ENCODE measurements around the gene RAPGEF6. TPM values are rescaled to one million over a fixed set of nuclear protein-coding genes. Genes with fewer than 3 reads are reported as not detected.
"Not testable (repeated sequence)": the region's sequence is repeated elsewhere in the genome, so short reads cannot be mapped to it uniquely, and the experiment has no call there.

RAPGEF6 gene, protein sequence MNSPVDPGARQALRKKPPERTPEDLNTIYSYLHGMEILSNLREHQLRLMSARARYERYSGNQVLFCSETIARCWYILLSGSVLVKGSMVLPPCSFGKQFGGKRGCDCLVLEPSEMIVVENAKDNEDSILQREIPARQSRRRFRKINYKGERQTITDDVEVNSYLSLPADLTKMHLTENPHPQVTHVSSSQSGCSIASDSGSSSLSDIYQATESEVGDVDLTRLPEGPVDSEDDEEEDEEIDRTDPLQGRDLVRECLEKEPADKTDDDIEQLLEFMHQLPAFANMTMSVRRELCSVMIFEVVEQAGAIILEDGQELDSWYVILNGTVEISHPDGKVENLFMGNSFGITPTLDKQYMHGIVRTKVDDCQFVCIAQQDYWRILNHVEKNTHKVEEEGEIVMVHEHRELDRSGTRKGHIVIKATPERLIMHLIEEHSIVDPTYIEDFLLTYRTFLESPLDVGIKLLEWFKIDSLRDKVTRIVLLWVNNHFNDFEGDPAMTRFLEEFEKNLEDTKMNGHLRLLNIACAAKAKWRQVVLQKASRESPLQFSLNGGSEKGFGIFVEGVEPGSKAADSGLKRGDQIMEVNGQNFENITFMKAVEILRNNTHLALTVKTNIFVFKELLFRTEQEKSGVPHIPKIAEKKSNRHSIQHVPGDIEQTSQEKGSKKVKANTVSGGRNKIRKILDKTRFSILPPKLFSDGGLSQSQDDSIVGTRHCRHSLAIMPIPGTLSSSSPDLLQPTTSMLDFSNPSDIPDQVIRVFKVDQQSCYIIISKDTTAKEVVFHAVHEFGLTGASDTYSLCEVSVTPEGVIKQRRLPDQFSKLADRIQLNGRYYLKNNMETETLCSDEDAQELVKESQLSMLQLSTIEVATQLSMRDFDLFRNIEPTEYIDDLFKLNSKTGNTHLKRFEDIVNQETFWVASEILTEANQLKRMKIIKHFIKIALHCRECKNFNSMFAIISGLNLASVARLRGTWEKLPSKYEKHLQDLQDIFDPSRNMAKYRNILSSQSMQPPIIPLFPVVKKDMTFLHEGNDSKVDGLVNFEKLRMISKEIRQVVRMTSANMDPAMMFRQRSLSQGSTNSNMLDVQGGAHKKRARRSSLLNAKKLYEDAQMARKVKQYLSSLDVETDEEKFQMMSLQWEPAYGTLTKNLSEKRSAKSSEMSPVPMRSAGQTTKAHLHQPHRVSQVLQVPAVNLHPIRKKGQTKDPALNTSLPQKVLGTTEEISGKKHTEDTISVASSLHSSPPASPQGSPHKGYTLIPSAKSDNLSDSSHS (N-terminal part only)
- total RNA-seq, result 10 to 100 TPM; 34.5 to 37.3 TPM

DNA sequence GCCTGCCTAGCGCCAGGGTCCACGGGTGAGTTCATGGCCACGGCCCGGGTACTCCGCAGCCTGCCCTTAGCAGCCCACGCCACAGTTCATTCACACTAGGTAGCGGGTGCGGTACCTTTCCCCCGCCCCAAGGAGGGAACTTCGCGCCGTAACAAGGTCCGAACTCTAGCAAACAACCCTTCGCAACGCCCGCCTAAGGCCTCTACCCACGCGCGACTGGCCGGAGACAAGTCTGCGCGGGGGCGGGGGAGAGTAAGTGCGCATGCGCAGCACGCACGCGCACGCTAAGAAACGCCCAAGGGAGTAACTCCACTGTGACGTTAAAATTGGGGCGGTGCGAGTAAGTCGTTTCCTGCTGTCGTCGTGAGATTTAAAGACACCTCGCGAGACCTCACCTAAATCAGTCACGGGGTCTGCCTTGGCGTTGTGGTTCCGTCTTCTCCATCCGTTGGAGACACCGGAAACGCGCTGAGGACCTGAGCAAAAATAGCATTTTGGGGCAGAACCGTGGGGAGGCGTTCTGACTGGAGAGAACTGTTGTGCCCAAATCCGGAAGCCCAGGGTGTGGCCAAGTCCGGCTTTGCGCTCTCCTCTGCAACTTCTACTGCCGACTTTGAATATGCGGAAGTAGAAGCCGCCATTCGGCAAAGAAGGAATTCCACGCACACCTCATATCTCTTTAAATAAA lies at the start of gene RAPGEF6:
RAPGEF6 (minus strand) TSS at position 234 of the 688 bp plus-strand sequence; CDS start at position 35, 199 bp downstream.
- peak within 1 kb of the TSS; percentile 94 for H3K4me3 Mint-ChIP-seq
- peaks cover 2% of the 10 kb centered on the region for H3K36me3 Mint-ChIP-seq (ENCODE audit: low read depth)
- peak; percentile 100 for DNase-seq
- H3K9me3 Mint-ChIP-seq, result no peaks in the 10 kb centered on the region
- peaks cover 25% of the 10 kb centered on the region for H3K4me1 Mint-ChIP-seq (ENCODE audit: low read depth)
- H3K27ac Mint-ChIP-seq, result peak within 1 kb of the TSS; percentile 98
- intact Hi-C loops (cut with micrococcal nuclease), result loop anchor here (1.0 to 5.0 kb wide), 20 partner anchors 36 to 921 kb away; partner anchors contain the start of genes CDC42SE2, FNIP1, IRF1 and LYRM7
- H3K27me3 Mint-ChIP-seq (ENCODE audit: low read depth), result no peaks in the 10 kb centered on the region
- CTCF ChIA-PET, result no interaction called here

DNA sequence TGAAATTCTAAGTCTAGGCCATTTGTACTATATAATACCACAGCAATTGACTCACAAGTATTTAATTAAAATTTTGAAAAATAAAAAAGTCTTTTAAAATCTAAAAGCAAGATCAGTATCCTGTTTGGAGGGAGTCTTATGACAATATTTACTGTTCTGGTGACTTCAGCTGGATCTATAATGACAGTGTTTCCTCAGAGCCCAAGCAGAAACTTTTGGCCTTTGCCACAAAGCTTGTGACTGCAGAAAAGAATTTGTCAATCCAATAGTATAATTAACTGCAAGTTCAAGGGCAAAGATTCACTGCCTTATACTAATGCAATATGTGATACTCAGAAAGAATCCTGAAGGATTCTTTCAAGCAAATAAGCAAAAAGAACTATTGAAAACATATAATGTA lies 49.6 kb upstream of the RAPGEF6 start:
- Mint-ChIP-seq H3K4me1 (ENCODE audit: low read depth) (no peaks in the 10 kb centered on the region), H3K36me3 (ENCODE audit: low read depth) (peaks cover 10% of the 10 kb centered on the region), H3K9me3 (no peaks in the 10 kb centered on the region), H3K27ac (no peak overlapping the region), H3K27me3 (ENCODE audit: low read depth) (no peaks in the 10 kb centered on the region), H3K4me3 (no peak overlapping the region)
- CTCF ChIA-PET, result no interaction called here
- intact Hi-C loops (cut with micrococcal nuclease), result no loop called here
- DNase-seq, result no peak

DNA sequence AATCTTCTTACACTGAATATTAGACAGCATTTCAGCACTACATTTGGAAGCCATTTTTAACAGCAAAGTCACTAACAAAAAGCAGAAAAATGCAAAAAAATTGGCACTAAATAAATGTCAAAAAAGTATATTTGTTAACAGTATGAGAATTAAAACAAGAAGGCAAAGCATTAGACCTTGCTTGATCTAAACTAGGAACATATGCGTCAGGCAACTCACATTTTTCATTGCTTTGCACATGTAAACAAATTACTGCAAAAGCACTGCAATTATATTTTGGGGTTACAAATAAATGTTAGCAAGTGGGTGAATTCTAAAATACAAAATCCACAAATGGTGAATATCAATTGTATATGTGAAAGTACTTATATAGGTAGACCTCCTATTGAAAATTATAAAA lies 49.0 kb upstream of the RAPGEF6 start:
- CTCF ChIA-PET, result no interaction called here
- no peaks in the 10 kb centered on the region for H3K9me3 Mint-ChIP-seq
- no peak overlapping the region for H3K27ac Mint-ChIP-seq
- DNase-seq, result no peak
- no peaks in the 10 kb centered on the region for H3K4me1 Mint-ChIP-seq (ENCODE audit: low read depth)
- H3K27me3 Mint-ChIP-seq (ENCODE audit: low read depth), result no peaks in the 10 kb centered on the region
- H3K36me3 Mint-ChIP-seq (ENCODE audit: low read depth), result peaks cover 6% of the 10 kb centered on the region
- intact Hi-C loops (cut with micrococcal nuclease), result no loop called here
- H3K4me3 Mint-ChIP-seq, result no peak overlapping the region

DNA sequence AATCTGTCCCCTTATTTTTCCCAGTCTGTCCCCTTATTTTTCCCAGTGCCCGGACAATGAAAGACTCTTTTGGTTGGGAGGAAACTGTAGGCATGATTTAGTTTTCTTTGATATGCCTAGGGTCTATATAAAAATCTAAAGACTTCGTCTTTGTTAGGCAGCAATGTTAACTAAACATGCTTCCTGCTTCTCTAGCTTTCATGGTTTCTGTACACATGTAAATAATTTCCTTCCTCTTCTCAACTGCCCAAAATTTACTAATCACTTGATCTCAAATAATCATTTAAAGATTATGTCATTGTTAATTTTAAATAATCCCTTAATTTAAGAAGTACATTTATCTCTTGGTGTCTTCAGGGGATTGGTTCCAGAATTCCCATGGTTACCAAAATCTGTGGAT lies 47.8 kb upstream of the RAPGEF6 start:
- Mint-ChIP-seq H3K4me3 (no peak overlapping the region), H3K4me1 (ENCODE audit: low read depth) (no peaks in the 10 kb centered on the region), H3K9me3 (no peaks in the 10 kb centered on the region), H3K27me3 (ENCODE audit: low read depth) (no peaks in the 10 kb centered on the region), H3K27ac (no peak overlapping the region), H3K36me3 (ENCODE audit: low read depth) (peaks cover 7% of the 10 kb centered on the region)
- CTCF ChIA-PET, result no interaction called here
- no peak for DNase-seq
- intact Hi-C loops (cut with micrococcal nuclease), result no loop called here

DNA sequence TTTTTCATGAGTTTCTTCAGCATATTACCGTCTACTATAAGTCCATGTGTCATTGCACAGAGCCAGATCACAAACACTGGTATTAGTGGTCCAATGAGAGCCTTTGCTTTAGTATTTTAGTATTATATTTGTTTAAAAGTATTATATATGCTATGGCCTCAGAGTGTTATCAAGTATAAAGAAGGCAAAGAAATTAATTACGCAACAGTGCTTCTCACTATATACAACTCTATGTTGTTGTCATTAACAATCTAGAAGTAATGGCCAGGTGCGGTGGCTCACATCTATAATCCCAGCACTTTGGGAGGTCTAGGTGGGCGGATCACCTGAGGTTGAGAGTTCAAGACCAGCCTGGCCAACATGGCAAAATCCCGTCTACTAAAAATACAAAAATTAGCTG lies 47.1 kb upstream of the RAPGEF6 start:
- no peak for DNase-seq
- no peak overlapping the region for H3K4me3 Mint-ChIP-seq
- H3K4me1 Mint-ChIP-seq (ENCODE audit: low read depth), result no peaks in the 10 kb centered on the region
- peaks cover 12% of the 10 kb centered on the region for H3K36me3 Mint-ChIP-seq (ENCODE audit: low read depth)
- H3K27ac Mint-ChIP-seq, result no peak overlapping the region
- no peaks in the 10 kb centered on the region for H3K27me3 Mint-ChIP-seq (ENCODE audit: low read depth)
- CTCF ChIA-PET, result no interaction called here
- intact Hi-C loops (cut with micrococcal nuclease), result no loop called here
- H3K9me3 Mint-ChIP-seq, result no peaks in the 10 kb centered on the region

DNA sequence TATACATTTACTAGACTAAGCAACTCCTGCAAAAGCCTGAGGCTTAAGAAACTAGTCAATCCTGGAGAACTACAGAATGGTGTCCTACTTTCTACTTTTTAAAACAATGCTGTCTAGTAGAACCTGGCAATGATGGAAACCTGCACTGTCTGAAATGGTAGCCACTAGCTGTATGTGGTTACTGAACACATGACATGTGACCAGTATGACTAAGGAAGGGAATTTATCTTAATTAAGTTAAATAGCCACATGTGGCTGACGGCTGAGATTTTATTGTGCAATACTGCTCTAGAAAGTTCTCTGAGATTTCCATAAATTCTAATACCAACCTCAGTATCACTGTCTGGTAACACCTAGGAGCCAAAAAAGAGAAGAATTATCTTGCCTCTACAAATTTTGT lies 44.9 kb upstream of the RAPGEF6 start:
- Mint-ChIP-seq H3K36me3 (ENCODE audit: low read depth) (peaks cover 22% of the 10 kb centered on the region), H3K4me3 (no peak overlapping the region), H3K9me3 (no peaks in the 10 kb centered on the region), H3K4me1 (ENCODE audit: low read depth) (no peaks in the 10 kb centered on the region), H3K27ac (no peak overlapping the region), H3K27me3 (ENCODE audit: low read depth) (no peaks in the 10 kb centered on the region)
- intact Hi-C loops (cut with micrococcal nuclease), result no loop called here
- CTCF ChIA-PET, result interaction anchor here (1.3 kb wide), 1 partner anchor 9 kb away, joined by 5 read pairs; no protein-coding TSS in a partner anchor
- DNase-seq, result no peak

DNA sequence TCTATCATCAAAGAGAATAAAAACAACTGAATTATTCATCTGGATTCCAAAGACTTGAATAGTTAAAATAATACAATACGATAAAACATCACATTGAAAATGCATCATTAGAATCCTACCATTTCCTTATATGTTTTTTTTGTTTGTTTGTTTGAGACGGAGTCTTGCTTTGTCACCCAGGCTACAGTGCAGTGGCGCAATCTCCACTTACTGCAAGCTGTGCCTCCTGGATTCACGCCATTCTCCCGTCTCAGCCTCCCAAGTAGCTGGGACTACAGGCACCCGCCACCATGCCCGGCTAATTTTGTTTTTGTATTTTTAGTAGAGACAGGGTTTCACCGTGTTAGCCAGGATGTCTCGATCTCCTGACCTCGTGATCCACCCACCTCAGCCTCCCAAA lies 43.2 kb upstream of the RAPGEF6 start:
- H3K27me3 Mint-ChIP-seq (ENCODE audit: low read depth); H3K27ac Mint-ChIP-seq; intact Hi-C loops (cut with micrococcal nuclease); H3K9me3 Mint-ChIP-seq; H3K4me1 Mint-ChIP-seq (ENCODE audit: low read depth); H3K4me3 Mint-ChIP-seq; DNase-seq; CTCF ChIA-PET: not testable (repeated sequence)
- peaks cover 28% of the 10 kb centered on the region for H3K36me3 Mint-ChIP-seq (ENCODE audit: low read depth)

DNA sequence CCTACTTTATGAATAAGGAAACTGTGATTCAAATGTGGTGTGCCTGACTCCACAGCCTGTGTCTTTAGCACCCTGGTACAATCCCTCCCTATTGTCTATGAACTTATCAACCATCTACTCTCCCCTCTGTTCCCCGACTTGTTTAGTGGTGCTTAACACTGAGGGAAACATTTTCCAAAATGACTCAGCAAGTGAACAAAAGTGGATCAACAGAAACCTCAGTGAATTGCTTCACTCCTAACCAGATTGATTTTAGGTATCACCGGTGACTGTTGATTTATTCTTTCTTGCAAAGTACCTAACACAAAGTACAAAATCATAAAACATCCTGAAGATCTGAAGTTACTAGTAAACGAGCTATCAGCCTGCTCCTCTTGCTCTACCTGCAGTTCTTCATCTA lies 42.1 kb upstream of the RAPGEF6 start:
- no peaks in the 10 kb centered on the region for H3K9me3 Mint-ChIP-seq
- CTCF ChIA-PET, result interaction anchor here (0.6 kb wide), 2 partner anchors 24 to 134 kb away, joined by 3 read pairs; no protein-coding TSS in a partner anchor
- peaks cover 10% of the 10 kb centered on the region for H3K4me1 Mint-ChIP-seq (ENCODE audit: low read depth)
- peaks cover 28% of the 10 kb centered on the region for H3K36me3 Mint-ChIP-seq (ENCODE audit: low read depth)
- intact Hi-C loops (cut with micrococcal nuclease), result no loop called here
- H3K27me3 Mint-ChIP-seq (ENCODE audit: low read depth), result no peaks in the 10 kb centered on the region
- no peak overlapping the region for H3K27ac Mint-ChIP-seq
- no peak overlapping the region for H3K4me3 Mint-ChIP-seq
- DNase-seq, result no peak

DNA sequence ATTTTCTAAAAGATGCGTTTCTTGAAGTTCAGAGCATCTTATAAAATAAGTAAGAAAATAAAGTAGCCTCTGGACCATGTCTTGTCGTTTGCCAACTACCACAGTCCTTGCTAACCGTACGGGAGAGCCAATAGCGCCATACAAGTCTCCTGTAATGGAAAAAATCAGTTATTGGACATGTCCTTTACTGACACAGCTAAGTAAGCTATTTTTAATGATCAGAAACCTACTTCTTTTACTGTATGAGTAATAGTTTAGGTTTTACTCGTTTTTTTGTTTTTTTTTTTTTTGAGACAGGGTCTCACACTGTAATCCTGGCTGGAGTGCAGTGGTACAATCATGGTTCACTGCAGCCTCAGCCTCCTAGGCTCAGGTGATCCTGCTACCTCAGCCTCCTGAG lies 37.7 kb upstream of the RAPGEF6 start:
- Mint-ChIP-seq H3K27me3 (ENCODE audit: low read depth) (no peaks in the 10 kb centered on the region), H3K27ac (no peak overlapping the region), H3K9me3 (no peaks in the 10 kb centered on the region), H3K4me1 (ENCODE audit: low read depth) (peaks cover 23% of the 10 kb centered on the region), H3K4me3 (no peak overlapping the region), H3K36me3 (ENCODE audit: low read depth) (peaks cover 38% of the 10 kb centered on the region)
- no peak for DNase-seq
- intact Hi-C loops (cut with micrococcal nuclease), result loop anchor here (2.0 to 5.0 kb wide), 2 partner anchors 75 to 84 kb away; no protein-coding TSS in a partner anchor
- CTCF ChIA-PET, result interaction anchor here (0.6 to 0.7 kb wide), 2 partner anchors 14 to 141 kb away, joined by 3 read pairs; no protein-coding TSS in a partner anchor

DNA sequence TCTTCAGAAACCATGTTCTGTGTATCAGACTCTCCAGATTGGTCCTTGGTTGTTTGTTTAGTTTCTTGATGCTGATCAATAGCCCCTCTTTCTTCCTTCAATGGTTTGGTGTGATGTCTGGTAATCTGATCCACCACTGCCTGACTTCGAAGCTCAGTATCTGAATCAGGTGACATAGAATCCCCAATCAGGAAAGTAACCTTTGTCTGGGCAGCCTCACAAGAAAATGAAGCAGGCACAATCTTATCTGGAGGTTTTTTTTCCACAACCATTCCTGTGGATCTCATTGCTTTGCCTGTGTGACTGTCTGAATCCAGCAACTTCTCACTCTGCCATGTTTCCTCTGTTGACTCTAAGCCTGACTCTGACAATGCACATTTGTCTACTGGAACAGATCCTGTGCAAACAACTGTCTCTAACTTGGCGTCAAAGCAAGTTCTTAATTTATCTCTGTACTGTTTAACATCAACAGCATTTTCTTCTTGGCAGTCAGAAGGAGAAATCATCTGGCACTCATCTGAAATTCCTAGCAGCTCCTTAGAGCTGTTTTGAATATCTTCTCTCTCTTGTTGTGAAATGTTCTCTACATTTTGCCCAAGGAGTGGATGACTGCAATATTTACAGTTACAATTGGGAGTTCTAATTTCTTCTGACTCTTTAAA lies 37.1 kb upstream of the RAPGEF6 start:
- intact Hi-C loops (cut with micrococcal nuclease), result loop anchor here (2.0 to 5.0 kb wide), 3 partner anchors 37 to 83 kb away; partner anchors contain the start of gene RAPGEF6
- Mint-ChIP-seq H3K4me1 (ENCODE audit: low read depth) (peaks cover 23% of the 10 kb centered on the region), H3K9me3 (no peaks in the 10 kb centered on the region), H3K27ac (no peak overlapping the region), H3K36me3 (ENCODE audit: low read depth) (peaks cover 33% of the 10 kb centered on the region), H3K27me3 (ENCODE audit: low read depth) (no peaks in the 10 kb centered on the region), H3K4me3 (no peak overlapping the region)
- CTCF ChIA-PET, result interaction anchor here (0.6 to 1.5 kb wide), 2 partner anchors 8 to 15 kb away, joined by 3 to 5 read pairs; no protein-coding TSS in a partner anchor
- DNase-seq, result no peak

DNA sequence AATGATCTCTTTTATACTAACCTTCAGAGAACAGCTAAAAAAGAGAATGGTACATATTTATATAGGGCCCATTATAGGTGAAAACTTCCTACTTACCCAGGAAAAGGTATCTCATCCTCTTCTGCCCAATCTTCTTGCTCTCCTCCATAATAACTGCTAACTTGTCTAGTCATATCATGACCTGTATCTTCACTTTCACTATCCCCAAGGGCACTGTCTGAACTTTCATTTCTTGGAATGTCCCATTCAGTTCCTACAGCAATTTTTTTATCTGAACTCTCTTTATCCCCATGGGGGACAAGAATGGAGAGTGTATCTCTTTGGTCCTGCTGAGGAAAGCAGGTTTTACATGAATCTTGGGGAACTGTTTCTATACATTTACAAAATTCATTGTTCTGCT lies 36.4 kb upstream of the RAPGEF6 start:
- Mint-ChIP-seq H3K4me3 (no peak overlapping the region), H3K27ac (no peak overlapping the region), H3K27me3 (ENCODE audit: low read depth) (no peaks in the 10 kb centered on the region), H3K4me1 (ENCODE audit: low read depth) (peaks cover 23% of the 10 kb centered on the region), H3K9me3 (no peaks in the 10 kb centered on the region), H3K36me3 (ENCODE audit: low read depth) (peaks cover 28% of the 10 kb centered on the region)
- intact Hi-C loops (cut with micrococcal nuclease), result loop anchor here (2.0 to 5.0 kb wide), 2 partner anchors 37 to 76 kb away; partner anchors contain the start of gene RAPGEF6
- DNase-seq, result no peak
- CTCF ChIA-PET, result interaction anchor here (0.7 to 1.5 kb wide), 2 partner anchors 9 to 1086 kb away, joined by 3 to 5 read pairs; no protein-coding TSS in a partner anchor
